Neural progenitor cell (in vitro differentiated cells): ENCODE results near the gene DHRS3.

Experiments used
- EZH2 ChIP-seq: fragments of 200-600 bp; sonication (generic); IDR thresholded peaks from 2 replicates; pipeline ENCODE4 v1.6.1; 2017; ENCODE audit warnings: antibody characterized with exemption, mild to moderate bottlenecking, moderate library complexity
- TF ChIP-seq, protein P1 (sequence below): fragments of 200-600 bp; sonication (generic); IDR thresholded peaks from 2 replicates; pipeline ENCODE4 v1.5.1; 2017; ENCODE audit warnings: antibody characterized with exemption, mild to moderate bottlenecking

DNA sequence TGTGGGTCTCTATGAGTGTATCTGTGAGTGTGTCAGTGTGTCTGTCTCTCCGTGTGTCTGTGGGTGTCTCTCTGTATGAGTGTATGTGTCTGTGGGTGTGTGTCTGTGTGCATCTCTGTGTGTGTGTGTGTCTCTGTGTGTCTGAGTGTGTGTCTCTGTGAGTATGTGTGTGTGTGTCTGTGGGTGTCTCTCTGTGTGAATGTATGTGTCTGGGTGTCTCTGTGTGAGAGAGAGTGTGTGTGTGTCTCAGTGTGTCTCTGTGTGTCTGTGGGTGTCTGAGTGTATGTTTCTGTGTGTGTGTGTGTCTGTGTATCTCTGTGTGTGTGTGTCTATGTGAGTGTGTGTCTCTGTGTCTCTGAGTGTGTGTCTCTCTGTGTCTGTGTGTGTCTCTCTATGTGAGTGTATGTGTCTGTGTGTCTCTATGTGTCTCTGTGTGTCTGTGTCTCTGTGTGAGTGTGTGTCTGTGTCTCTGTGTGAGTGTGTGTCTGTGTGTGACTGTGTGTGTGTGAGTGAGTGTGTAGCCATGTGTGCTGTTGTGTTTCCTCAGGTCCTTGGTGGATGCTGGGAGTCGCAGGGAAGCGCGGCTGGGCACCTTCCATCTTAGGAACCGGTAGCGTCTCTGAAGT, 33.0 kb downstream of the DHRS3 start:
- TF ChIP-seq, protein P1, sequence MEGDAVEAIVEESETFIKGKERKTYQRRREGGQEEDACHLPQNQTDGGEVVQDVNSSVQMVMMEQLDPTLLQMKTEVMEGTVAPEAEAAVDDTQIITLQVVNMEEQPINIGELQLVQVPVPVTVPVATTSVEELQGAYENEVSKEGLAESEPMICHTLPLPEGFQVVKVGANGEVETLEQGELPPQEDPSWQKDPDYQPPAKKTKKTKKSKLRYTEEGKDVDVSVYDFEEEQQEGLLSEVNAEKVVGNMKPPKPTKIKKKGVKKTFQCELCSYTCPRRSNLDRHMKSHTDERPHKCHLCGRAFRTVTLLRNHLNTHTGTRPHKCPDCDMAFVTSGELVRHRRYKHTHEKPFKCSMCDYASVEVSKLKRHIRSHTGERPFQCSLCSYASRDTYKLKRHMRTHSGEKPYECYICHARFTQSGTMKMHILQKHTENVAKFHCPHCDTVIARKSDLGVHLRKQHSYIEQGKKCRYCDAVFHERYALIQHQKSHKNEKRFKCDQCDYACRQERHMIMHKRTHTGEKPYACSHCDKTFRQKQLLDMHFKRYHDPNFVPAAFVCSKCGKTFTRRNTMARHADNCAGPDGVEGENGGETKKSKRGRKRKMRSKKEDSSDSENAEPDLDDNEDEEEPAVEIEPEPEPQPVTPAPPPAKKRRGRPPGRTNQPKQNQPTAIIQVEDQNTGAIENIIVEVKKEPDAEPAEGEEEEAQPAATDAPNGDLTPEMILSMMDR = no peak
- no peak for TF ChIP-seq EZH2
